GM21526 (cell line): ENCODE measurements around the gene KRT8.
A peak's percentile ranks its signal among the peaks of the same experiment; 100 is the strongest.
"Not testable (repeated sequence)": the region's sequence is repeated elsewhere in the genome, so short reads cannot be mapped to it uniquely, and the experiment has no call there.

Source experiments
- ATAC-seq: cut with Tn5 transposase; IDR thresholded peaks from one replicate; pipeline ENCODE4 v1.9.1; 2021; ENCODE audit warnings: moderate library complexity; ENCODE audit not compliant: unreplicated experiment, low FRiP score

The KRT8 gene

DNA sequence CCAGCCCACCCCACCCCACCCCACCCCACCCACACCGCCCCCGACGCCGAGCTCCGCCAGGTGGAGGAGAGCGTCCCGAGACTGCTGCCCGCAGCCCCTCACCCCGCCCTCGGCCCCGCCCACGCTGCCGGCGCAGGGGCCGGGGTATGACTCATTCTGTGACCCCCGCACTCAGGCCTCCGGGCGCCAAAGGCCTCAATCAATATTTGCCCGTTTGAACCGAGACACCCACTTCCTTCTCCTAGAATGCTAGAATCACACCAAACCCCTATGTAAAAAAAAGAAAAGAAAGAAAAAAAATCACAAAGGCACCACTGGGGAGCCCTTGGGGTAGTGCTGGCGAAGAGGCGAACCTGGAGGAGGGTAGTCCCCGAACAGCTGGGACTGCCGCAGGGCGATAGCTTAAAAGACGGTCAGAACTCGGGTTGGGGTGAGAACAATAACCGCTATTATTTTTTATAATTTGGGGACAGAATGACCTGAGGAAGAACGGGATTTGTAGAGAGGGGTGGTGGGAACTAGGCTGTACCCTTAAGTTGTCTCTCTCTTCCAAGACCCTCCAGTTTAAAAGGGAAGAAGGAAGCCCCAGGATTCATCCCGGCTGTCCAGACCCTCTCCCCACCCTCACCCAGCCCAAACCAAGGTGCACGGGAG is 894 bp downstream of the KRT8 start:
- no peak for ATAC-seq

- ATAC-seq: no peak
Observed at GRCh38 chr12:52903285-52903854, 1.5 kb downstream of the KRT8 start.

GRCh38 chr12:52901715-52902541 is 2.9 kb downstream of the KRT8 start:
- ATAC-seq: no peak

- no peak for ATAC-seq
Observed at GRCh38 chr12:52900896-52901714, 3.8 kb downstream of the KRT8 start.

DNA sequence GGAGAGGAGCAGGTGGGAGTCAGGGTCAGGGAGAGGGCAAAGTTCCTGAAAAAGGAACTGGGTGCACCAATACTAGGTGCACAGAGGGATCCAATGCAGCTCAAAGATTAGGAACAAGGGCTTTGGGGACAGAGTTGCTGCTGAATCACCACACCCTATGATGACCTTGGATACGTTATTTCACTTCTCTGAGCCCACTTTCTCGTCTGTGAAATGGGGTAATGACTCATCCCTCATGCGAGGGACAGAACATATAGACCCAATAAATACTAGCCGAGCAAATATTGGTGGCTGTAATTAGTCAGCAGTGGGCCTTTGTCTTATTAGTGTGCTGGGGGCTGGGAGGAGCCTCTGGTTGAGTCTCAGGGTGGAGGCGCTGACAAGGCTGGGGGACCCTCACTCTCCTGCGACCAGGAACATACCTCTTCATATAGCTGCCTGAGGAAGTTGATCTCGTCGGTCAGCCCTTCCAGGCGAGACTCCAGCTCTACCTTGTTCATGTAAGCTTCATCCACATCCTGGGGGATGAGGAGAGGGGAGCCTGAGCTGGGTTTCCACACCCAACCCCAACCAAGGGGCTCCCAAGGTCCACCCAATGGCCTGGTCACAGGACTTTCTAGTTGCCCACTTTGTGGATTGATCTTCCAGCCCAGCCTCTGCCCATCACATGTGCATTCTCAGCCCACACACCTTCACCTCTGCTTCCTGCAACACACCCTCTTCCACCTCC is 4.5 kb downstream of the KRT8 start:
- ATAC-seq: no peak

DNA sequence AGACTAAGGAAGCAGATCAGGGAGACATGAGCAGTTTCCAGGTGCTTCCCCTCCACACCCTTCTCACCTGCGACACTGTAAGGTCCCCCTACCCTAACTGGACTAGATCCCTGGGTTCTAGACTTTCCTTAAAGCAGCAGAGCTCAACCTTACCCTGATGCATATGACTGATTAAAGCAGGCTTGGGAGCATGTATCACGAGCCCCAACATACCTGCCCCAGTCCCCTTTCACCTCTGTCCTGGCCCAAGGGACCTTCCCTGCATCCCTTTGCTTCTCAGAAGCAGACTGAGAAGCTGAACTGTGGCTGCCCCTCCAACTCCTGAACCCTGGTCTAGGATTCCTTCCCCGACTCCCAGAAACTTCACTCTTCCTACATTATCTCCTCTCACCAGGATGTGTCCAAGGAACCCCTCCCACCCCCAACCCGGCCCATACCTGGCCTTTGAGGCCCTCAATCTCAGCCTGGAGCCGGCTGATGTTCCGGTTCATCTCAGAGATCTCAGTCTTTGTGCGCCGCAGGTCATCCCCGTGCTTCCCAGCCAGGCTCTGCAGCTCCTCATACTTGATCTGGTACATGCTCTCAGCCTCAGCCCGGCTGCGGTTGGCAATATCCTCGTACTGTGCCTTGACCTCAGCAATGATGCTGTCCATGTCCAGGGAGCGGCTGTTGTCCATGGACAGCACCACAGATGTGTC is 5.4 kb downstream of the KRT8 start:
- no peak for ATAC-seq

GRCh38 chr12:52896190-52897100 is 8.4 kb downstream of the KRT8 start:
- ATAC-seq: no peak

GRCh38 chr12:52895726-52896189 is 9.1 kb downstream of the KRT8 start:
- no peak for ATAC-seq

DNA sequence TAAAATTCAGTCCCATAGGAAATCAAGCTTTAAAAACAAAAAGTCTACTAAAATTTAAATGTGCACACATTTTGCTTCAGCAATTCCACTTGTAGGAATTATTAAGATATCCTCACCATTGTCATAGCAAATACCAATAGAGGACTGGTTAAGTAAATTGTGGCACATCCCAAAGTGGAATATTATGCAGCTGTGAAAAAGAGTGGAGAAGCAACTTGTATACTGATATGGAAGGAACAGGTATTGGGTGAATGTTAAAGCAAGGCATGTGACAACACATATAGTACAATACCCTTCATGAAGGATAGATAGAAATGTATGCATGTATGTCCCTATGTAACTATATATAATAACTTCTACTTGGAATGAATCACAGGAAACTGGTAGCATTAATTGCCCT is 11.9 kb downstream of the KRT8 start:
- no peak for ATAC-seq

- no peak for ATAC-seq
Observed at GRCh38 chr12:52892207-52892852, 12.5 kb downstream of the KRT8 start.

DNA sequence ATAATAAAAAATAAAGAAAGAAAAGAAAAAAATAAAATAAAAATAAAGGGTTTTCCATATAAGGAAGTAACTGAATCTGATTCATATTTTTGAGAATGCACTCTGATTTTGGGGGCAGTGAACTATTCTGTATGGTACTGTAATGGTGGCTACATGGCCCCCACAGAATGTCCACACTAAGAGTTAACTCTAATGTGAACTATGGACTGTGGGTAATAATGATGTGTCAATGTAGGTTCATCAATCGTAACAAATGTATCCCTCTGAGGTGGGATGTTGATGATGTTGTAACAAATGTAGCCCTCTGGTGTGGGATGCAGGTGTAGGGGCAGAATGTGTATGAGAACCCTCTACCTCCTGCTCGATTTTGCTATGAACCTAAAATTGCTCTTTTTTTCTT is 13.8 kb downstream of the KRT8 start:
- no peak for ATAC-seq

- no peak for ATAC-seq
Observed at GRCh38 chr12:52890417-52890816, 14.5 kb downstream of the KRT8 start.

GRCh38 chr12:52884526-52885293 is 20.2 kb downstream of the KRT8 start:
- ATAC-seq: no peak

DNA sequence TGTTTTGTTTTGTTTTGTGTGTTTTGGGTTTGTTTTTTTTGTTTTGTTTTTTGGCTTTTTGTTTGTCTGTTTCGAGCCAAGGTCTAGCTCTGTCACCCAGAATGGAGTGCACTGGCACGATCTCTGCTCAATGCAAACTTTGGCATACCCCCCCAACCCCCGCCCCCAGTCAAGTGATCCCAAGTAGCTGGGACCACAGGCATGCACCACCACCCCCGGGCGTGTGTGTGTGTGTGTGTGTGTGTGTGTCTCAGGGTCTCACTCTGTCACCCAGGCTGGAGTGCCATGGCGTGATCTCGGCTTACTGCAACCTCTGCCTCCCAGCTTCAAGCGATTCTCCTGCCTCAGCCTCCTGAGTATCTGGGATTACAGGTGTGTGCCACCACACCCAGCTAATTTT is 24.4 kb downstream of the KRT8 start:
- not testable (repeated sequence) for ATAC-seq

DNA sequence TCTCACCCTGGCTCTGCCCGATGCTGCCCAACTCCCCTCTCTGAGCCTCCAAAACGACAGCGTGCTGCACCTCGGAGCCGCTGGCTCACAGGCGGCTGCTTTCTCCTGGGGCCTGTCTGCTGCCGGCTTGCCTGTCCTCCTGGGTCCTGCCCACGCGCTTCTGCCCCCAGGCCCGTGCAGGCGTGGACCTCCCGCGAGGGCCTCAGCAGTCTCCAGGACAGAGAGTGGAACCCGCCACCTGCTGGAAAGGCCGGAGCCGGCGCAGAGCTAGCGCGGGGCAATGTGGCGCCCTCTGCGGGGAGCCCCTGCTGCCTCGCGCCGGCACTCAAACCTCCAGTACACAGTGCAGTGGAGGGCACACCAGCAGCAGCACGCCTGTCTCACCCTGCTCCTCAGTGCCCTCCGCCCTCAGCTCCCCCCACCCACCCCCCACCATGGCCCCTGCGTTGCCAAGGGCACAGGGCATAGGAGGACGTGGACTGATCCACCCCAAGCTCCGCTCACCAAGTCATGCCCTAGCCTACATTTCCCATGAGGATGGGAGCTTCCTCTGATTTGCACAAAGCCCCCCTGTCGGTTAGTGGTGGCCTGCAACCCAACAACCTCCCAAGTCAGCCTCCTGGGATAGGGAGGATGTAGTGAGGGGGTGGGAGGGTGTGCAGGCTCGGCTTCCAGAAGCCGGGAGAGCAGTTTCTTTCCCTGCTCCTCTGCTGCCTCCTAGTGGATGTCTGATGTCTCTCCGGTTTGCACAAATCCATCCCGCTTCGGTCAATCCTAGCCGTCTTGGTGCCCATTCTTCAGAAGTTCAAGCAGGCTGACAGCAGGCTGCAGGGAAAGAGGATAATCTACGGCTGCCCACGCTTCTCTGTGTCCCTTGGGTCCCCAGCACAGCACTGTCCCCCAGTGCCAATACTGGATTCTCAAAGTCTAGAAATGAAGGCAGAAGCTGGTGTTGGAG is 25.2 kb downstream of the KRT8 start:
- peak; percentile 56 for ATAC-seq
